A549 (cell line): Measurements from ENCODE around the gene B4GALT3. TPM values are rescaled to one million over a fixed set of nuclear protein-coding genes. Genes with fewer than 3 reads are reported as not detected.

ENCODE experiments used
- ATAC-seq, 2 experiments: fragments of 200-7000 bp in 1 of 2; fragments of >200 bp in 1 of 2; cut with Nextera tagmentation in 1 of 2; cut with Tn5 transposase in 1 of 2; 3 replicates each; pipeline versions ENCODE4 v1.8.0 to v1.9.1; 2018 to 2020; ENCODE audit warnings: mild to moderate bottlenecking in 1 of 2, moderate library complexity in 1 of 2
- CTCF ChIA-PET: fragments of 300-600 bp; sonication (Branson Sonifier 250); formaldehyde crosslinking; extraction: SDS; loops from one replicate; lab custom pipeline; 2021; ENCODE audit warnings: antibody characterized with exemption, inconsistent platforms; lab: Yijun Ruan, JAX
- POLR2A ChIA-PET: fragments of 350-600 bp; formaldehyde crosslinking; extraction: SDS; loops from one replicate; lab custom pipeline; 2021; ENCODE audit warnings: antibody characterized with exemption, inconsistent platforms; lab: Yijun Ruan, JAX
- DNase-seq, 2 experiments: peaks; one replicate each; pipeline versions ENCODE4 v3.0.0 to v3.0.0-alpha.2; 2011 to 2016; ENCODE audit warnings: low read depth in 1 of 2, low spot score in 1 of 2
- FAIRE-seq: peaks from 2 replicates; lab custom pipeline; 2011; peaks lifted over from hg19 to GRCh38; lab: Jason Lieb, UNC
- H3K27ac ChIP-seq, 2 experiments: fragments of >200 bp; sonication (Bioruptor Twin); formaldehyde crosslinking; 3 replicates each; pipeline ENCODE4 v1.5.1; 2016 to 2017
- H3K4me1 ChIP-seq: fragments of >200 bp; sonication (Bioruptor Twin); formaldehyde crosslinking; 3 replicates; pipeline ENCODE4 v1.6.1; 2016
- H3K4me2 ChIP-seq: fragments of >200 bp; sonication (Bioruptor Twin); formaldehyde crosslinking; 3 replicates; pipeline ENCODE4 v1.6.1; 2016
- H3K4me3 ChIP-seq: fragments of >200 bp; sonication (Bioruptor Twin); formaldehyde crosslinking; 3 replicates; pipeline ENCODE4 v1.5.1; 2016
- H3K9me3 ChIP-seq: fragments of >200 bp; sonication (Bioruptor Twin); formaldehyde crosslinking; 3 replicates; pipeline ENCODE4 v1.6.1; 2016
- BCL3 ChIP-seq: fragments of >200 bp; sonication (Bioruptor Twin); formaldehyde crosslinking; IDR thresholded peaks from 3 replicates; pipeline ENCODE4 v1.6.1; 2016
- CBX8 ChIP-seq: fragments of 200-600 bp; sonication (generic); IDR thresholded peaks from 2 replicates; pipeline ENCODE4 v1.6.1; 2016
- CHD4 ChIP-seq: fragments of 200-600 bp; sonication (generic); IDR thresholded peaks from 2 replicates; pipeline ENCODE4 v1.6.1; 2016; ENCODE audit warnings: antibody characterized with exemption, mild to moderate bottlenecking, borderline replicate concordance
- EHMT2 ChIP-seq: fragments of 200-600 bp; sonication (generic); IDR thresholded peaks from 2 replicates; pipeline ENCODE4 v1.6.1; 2016; ENCODE audit warnings: antibody characterized with exemption, low read depth, mild to moderate bottlenecking, moderate library complexity
- EP300 ChIP-seq, 2 experiments: fragments of >200 bp; sonication (Bioruptor Twin); formaldehyde crosslinking; IDR thresholded peaks; 2 replicates in 1 of 2; 3 replicates in 1 of 2; pipeline ENCODE4 v1.6.1; 2016 to 2017
- ESRRA ChIP-seq: fragments of 150-350 bp; IDR thresholded peaks from 2 replicates; pipeline ENCODE4 v1.6.1; 2014; ENCODE audit warnings: mild to moderate bottlenecking, low read length, borderline replicate concordance
- FOXS1 ChIP-seq: fragments of 250-450 bp; sonication (Bioruptor Pico); IDR thresholded peaks from 2 replicates; pipeline ENCODE4 v1.5.0; 2020; ENCODE audit warnings: mild to moderate bottlenecking, moderate library complexity
- GATA3 ChIP-seq: IDR thresholded peaks from 2 replicates; pipeline ENCODE4 v1.6.1; 2012; ENCODE audit warnings: borderline replicate concordance
- HMGXB4 ChIP-seq: fragments of 250-450 bp; sonication (Bioruptor Pico); IDR thresholded peaks from 2 replicates; pipeline ENCODE4 v1.5.0; 2021; ENCODE audit warnings: mild to moderate bottlenecking, moderate library complexity, borderline replicate concordance
- HOXA7 ChIP-seq: fragments of 250-450 bp; sonication (Bioruptor Pico); IDR thresholded peaks from 2 replicates; pipeline ENCODE4 v1.5.0; 2020; ENCODE audit warnings: mild to moderate bottlenecking, moderate library complexity
- HOXB13 ChIP-seq: fragments of 250-450 bp; sonication (Bioruptor Pico); IDR thresholded peaks from 2 replicates; pipeline ENCODE4 v1.5.0; 2020; ENCODE audit warnings: low read depth, mild to moderate bottlenecking, moderate library complexity
- HOXB5 ChIP-seq: fragments of 250-450 bp; sonication (Bioruptor Pico); IDR thresholded peaks from 2 replicates; pipeline ENCODE4 v1.5.0; 2020; ENCODE audit warnings: mild to moderate bottlenecking, moderate library complexity
- JUNB ChIP-seq: fragments of >200 bp; sonication (Bioruptor Twin); formaldehyde crosslinking; IDR thresholded peaks from 2 replicates; pipeline ENCODE4 v1.6.1; 2016
- KDM1A ChIP-seq: fragments of 200-600 bp; sonication (generic); IDR thresholded peaks from 2 replicates; pipeline ENCODE4 v1.6.1; 2016; ENCODE audit warnings: low read depth, mild to moderate bottlenecking
- MAZ ChIP-seq: fragments of 150-350 bp; IDR thresholded peaks from 2 replicates; pipeline ENCODE4 v1.6.1; 2014; ENCODE audit warnings: antibody characterized with exemption, low read depth, low read length, borderline replicate concordance
- MYC ChIP-seq: IDR thresholded peaks from 2 replicates; pipeline ENCODE4 v1.6.1; 2012; ENCODE audit warnings: mild to moderate bottlenecking, inconsistent platforms, low read length, improper control_type of control experiment, borderline replicate concordance
- NPAS2 ChIP-seq: fragments of 250-450 bp; sonication (Bioruptor Pico); IDR thresholded peaks from 2 replicates; pipeline ENCODE4 v1.8.0; 2022; ENCODE audit warnings: mild to moderate bottlenecking, moderate library complexity, borderline replicate concordance
- POLR2A ChIP-seq: IDR thresholded peaks from 2 replicates; pipeline ENCODE4 v1.6.1; 2012; ENCODE audit warnings: mild to moderate bottlenecking, low read length
- POLR2AphosphoS2 ChIP-seq: conservative IDR thresholded peaks from 2 replicates; pipeline ENCODE4 v1.6.1; 2012; ENCODE audit warnings: low read length, improper control_type of control experiment, inconsistent platforms
- RCOR1 ChIP-seq: fragments of 150-350 bp; IDR thresholded peaks from 2 replicates; pipeline ENCODE4 v1.6.1; 2014; ENCODE audit warnings: antibody characterized with exemption, low read length, low read depth
- RFX5 ChIP-seq: fragments of 450-650 bp; IDR thresholded peaks from 2 replicates; pipeline ENCODE4 v1.7.1; 2014; ENCODE audit warnings: antibody characterized with exemption, mild to moderate bottlenecking, moderate library complexity
- RNF2 ChIP-seq: fragments of 200-600 bp; sonication (generic); IDR thresholded peaks from 2 replicates; pipeline ENCODE4 v1.6.1; 2016; ENCODE audit warnings: low read depth, mild to moderate bottlenecking, antibody characterized with exemption, moderate library complexity, borderline replicate concordance
- SMC3 ChIP-seq: fragments of >200 bp; sonication (Bioruptor Twin); formaldehyde crosslinking; IDR thresholded peaks from 3 replicates; pipeline ENCODE4 v1.6.1; 2018; ENCODE audit warnings: inconsistent platforms
- SREBF2 ChIP-seq: fragments of 450-650 bp; IDR thresholded peaks from 2 replicates; pipeline ENCODE4 v1.6.1; 2014; ENCODE audit warnings: mild to moderate bottlenecking, moderate library complexity
- TFCP2L1 ChIP-seq: fragments of 250-450 bp; sonication (Bioruptor Pico); IDR thresholded peaks from 2 replicates; pipeline ENCODE4 v1.5.0; 2021; ENCODE audit warnings: mild to moderate bottlenecking
- TP53 ChIP-seq: fragments of 250-450 bp; sonication (Bioruptor Pico); IDR thresholded peaks from 2 replicates; pipeline ENCODE4 v1.5.0; 2021; ENCODE audit warnings: mild to moderate bottlenecking, moderate library complexity
- ZC3H11A ChIP-seq: fragments of 450-650 bp; IDR thresholded peaks from 2 replicates; pipeline ENCODE4 v1.6.1; 2014; ENCODE audit warnings: antibody characterized with exemption, mild to moderate bottlenecking
- ZNF302 ChIP-seq: fragments of 250-450 bp; sonication (Bioruptor Pico); IDR thresholded peaks from 2 replicates; pipeline ENCODE4 v1.9.0; 2021; ENCODE audit warnings: inconsistent platforms, mild to moderate bottlenecking, moderate library complexity
- ZSCAN20 ChIP-seq: fragments of 250-450 bp; sonication (Bioruptor Pico); IDR thresholded peaks from 2 replicates; pipeline ENCODE4 v1.8.0; 2022; ENCODE audit warnings: mild to moderate bottlenecking, moderate library complexity
- WGBS: methylation state at CpG from one replicate; pipeline ENCODE4 v1.1.6; 2017; ENCODE audit errors: missing lambda C conversion rate; 5-methylcytosine and 5-hydroxymethylcytosine counted together
- polyA plus RNA-seq, 4 experiments: library from polyadenylated mRNA; depleted of rRNA in 3 of 4; stranded (reverse); fragments of >200 nt; fragmentation: RNase III in 1 of 4; extraction: RNeasy Plus Mini Kit Qiagen cat#74134 plus additional on column Dnase treatment in 1 of 4; gene quantifications; 2 replicates in 3 of 4; 3 replicates in 1 of 4; pipeline ENCODE4 v1.2.3, GENCODE V29; 2011 to 2017
- TF ChIP-seq, protein P1 (sequence below): fragments of 200-600 bp; sonication (generic); IDR thresholded peaks from 2 replicates; pipeline ENCODE4 v1.6.1; 2016; ENCODE audit warnings: antibody characterized with exemption, mild to moderate bottlenecking, moderate library complexity
- TF ChIP-seq, protein P2 (sequence below): fragments of 250-450 bp; sonication (Bioruptor Pico); IDR thresholded peaks from 2 replicates; pipeline ENCODE4 v1.5.0; 2020; ENCODE audit warnings: low read depth, mild to moderate bottlenecking, moderate library complexity
- TF ChIP-seq, protein P3 (sequence below): IDR thresholded peaks from 2 replicates; pipeline ENCODE4 v1.6.1; 2012; ENCODE audit warnings: low read depth, borderline replicate concordance

B4GALT3 gene
- polyA plus RNA-seq, 2 of the 4 experiments (the other 2 are of a cell fraction): 25.3 to 25.5 TPM

DNA sequence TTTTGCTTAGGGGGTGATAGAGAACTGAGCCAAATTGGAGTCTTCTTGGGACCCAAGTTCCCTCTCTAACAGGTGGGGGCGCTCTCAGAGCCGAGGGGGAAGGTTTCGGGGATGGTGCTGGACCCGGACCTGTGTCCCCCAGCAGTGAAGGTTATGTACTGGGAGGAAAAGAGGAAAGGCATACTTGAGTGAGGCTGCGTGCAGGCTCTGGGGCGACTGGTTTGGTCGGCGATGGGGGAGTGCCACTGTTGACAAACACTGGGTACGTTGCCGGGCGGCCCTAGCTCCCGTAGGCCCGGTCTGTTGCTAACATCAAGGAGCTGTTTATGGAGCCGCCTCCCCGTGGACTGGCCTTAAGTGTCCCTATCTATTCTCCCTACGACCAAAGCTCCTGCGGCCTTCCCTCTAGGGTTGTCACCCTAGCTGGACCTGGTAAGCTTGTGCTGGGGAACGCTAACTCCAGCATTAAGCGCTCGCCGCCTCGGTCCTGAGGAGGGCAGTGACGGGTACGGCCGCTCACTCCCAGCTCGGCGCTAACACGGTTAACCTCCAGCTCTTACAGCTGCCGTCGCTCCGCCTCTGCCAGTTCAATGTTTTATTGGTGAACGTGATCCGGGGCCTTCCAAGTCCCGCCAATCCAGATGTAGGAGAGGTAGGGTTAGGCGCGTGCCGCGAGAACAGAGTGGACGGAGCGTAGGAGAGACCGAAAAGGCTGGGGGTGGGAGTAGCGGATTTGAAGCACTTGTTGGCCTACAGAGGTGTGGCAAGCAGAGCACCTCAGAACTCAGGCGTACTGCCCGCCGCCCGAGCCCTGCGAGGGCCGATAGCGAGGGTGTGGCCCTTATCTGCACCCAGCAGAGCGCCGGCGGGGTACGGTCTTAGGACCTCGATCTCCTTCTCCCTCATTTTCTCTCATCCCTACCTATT is 11.3 kb downstream of the B4GALT3 start, which contains the start of gene PPOX:
PPOX (plus strand) TSS at position 685 of the 927 bp plus-strand sequence. CDS start 422 bp downstream, outside the sequence.
- CTCF ChIA-PET: interaction anchor here (0.6 to 5.5 kb wide), 27 partner anchors 10 to 973 kb away, joined by 3 to 59 read pairs (median 4); partner anchors contain the start of genes DEDD, NECTIN4 and UFC1
- DNase-seq (peak; percentile 97 to 99), ATAC-seq (peak; percentile 95 to 97), FAIRE-seq (no peak)
- H3K9me3 ChIP-seq: no peaks in the 10 kb centered on the region
- POLR2A ChIA-PET: interaction anchor here (0.6 to 2.8 kb wide), 11 partner anchors 8 to 224 kb away, joined by 3 to 25 read pairs (median 4); partner anchors contain the start of genes B4GALT3, NDUFS2, UFC1 and USF1
- H3K4me1 ChIP-seq: peaks cover 16% of the 10 kb centered on the region
- peak within 1 kb of the TSS; percentile 77 to 92 for H3K27ac ChIP-seq
- WGBS: under 1% methylated on average over 50 of the region's 54 CpGs
- peak within 1 kb of the TSS; percentile 99 for H3K4me2 ChIP-seq
- H3K4me3 ChIP-seq: peak within 1 kb of the TSS; percentile 62
- TF ChIP-seq, protein P1, sequence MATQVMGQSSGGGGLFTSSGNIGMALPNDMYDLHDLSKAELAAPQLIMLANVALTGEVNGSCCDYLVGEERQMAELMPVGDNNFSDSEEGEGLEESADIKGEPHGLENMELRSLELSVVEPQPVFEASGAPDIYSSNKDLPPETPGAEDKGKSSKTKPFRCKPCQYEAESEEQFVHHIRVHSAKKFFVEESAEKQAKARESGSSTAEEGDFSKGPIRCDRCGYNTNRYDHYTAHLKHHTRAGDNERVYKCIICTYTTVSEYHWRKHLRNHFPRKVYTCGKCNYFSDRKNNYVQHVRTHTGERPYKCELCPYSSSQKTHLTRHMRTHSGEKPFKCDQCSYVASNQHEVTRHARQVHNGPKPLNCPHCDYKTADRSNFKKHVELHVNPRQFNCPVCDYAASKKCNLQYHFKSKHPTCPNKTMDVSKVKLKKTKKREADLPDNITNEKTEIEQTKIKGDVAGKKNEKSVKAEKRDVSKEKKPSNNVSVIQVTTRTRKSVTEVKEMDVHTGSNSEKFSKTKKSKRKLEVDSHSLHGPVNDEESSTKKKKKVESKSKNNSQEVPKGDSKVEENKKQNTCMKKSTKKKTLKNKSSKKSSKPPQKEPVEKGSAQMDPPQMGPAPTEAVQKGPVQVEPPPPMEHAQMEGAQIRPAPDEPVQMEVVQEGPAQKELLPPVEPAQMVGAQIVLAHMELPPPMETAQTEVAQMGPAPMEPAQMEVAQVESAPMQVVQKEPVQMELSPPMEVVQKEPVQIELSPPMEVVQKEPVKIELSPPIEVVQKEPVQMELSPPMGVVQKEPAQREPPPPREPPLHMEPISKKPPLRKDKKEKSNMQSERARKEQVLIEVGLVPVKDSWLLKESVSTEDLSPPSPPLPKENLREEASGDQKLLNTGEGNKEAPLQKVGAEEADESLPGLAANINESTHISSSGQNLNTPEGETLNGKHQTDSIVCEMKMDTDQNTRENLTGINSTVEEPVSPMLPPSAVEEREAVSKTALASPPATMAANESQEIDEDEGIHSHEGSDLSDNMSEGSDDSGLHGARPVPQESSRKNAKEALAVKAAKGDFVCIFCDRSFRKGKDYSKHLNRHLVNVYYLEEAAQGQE: peak; percentile 82
- no peak for TF ChIP-seq RNF2
- TF ChIP-seq RFX5: 0 out of 2 replicates have a peak, but pooled peaks have one; percentile 6
- TF ChIP-seq TP53: no peak
- TF ChIP-seq ZC3H11A: no peak
- no peak for TF ChIP-seq ZSCAN20 (CRISPR knock-in tag)
- no peak for TF ChIP-seq SREBF2
- TF ChIP-seq, protein P2, sequence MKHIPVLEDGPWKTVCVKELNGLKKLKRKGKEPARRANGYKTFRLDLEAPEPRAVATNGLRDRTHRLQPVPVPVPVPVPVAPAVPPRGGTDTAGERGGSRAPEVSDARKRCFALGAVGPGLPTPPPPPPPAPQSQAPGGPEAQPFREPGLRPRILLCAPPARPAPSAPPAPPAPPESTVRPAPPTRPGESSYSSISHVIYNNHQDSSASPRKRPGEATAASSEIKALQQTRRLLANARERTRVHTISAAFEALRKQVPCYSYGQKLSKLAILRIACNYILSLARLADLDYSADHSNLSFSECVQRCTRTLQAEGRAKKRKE (CRISPR knock-in tag): no peak
- no peak for TF ChIP-seq KDM1A
- 0 out of 2 replicates have a peak, but pooled peaks have one; percentile 42 for TF ChIP-seq HOXB13 (CRISPR knock-in tag)
- no peak for TF ChIP-seq ESRRA
- TF ChIP-seq MYC: no peak
- TF ChIP-seq BCL3: no peak; the same call in 2 of the 3 replicates
- no peak for TF ChIP-seq MAZ
- no peak for TF ChIP-seq CBX8
- no peak for TF ChIP-seq FOXS1 (CRISPR knock-in tag)
- TF ChIP-seq CHD4: no peak
- TF ChIP-seq HOXA7 (CRISPR knock-in tag): no peak
- peak; percentile 70 for TF ChIP-seq POLR2A
- TF ChIP-seq ZNF302 (CRISPR knock-in tag): no peak
- no peak for TF ChIP-seq RCOR1
- TF ChIP-seq, protein P3, sequence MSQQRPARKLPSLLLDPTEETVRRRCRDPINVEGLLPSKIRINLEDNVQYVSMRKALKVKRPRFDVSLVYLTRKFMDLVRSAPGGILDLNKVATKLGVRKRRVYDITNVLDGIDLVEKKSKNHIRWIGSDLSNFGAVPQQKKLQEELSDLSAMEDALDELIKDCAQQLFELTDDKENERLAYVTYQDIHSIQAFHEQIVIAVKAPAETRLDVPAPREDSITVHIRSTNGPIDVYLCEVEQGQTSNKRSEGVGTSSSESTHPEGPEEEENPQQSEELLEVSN: peak; percentile 80; the same call in 1 of the 2 replicates
- peak; percentile 63; the same call in 1 of the 2 replicates for TF ChIP-seq TFCP2L1 (CRISPR knock-in tag)
- TF ChIP-seq EHMT2: no peak
- no peak; the same call in 2 of the 3 replicates for TF ChIP-seq SMC3
- no peak for TF ChIP-seq JUNB
- no peak for TF ChIP-seq NPAS2 (CRISPR knock-in tag)
- TF ChIP-seq HMGXB4 (CRISPR knock-in tag): no peak
- no peak for TF ChIP-seq HOXB5 (CRISPR knock-in tag)
- TF ChIP-seq POLR2AphosphoS2: no peak
- no peak for TF ChIP-seq EP300 (IDR thresholded peaks at IDR 0.05)
- TF ChIP-seq GATA3: peak; percentile 21; the same call in 1 of the 2 replicates
